Renal cortical epithelial cell (primary cell): Measurements from ENCODE around the gene MYOC. TPM values are rescaled to one million over a fixed set of nuclear protein-coding genes. Genes with fewer than 3 reads are reported as not detected.
"Not testable (repeated sequence)": the region's sequence is repeated elsewhere in the genome, so short reads cannot be mapped to it uniquely, and the experiment has no call there.

Experiments
- DNase-seq: peaks from one replicate; pipeline ENCODE4 v3.0.0-alpha.2; 2011; ENCODE audit warnings: low read depth
- total RNA-seq: library from RNA; depleted of rRNA; stranded (reverse); fragments of >200 nt; gene quantifications from 2 replicates; pipeline ENCODE4 v1.2.3, GENCODE V29; 2014

The MYOC gene
- total RNA-seq, 1 donor from 2014 or later = 0.10 TPM

DNA sequence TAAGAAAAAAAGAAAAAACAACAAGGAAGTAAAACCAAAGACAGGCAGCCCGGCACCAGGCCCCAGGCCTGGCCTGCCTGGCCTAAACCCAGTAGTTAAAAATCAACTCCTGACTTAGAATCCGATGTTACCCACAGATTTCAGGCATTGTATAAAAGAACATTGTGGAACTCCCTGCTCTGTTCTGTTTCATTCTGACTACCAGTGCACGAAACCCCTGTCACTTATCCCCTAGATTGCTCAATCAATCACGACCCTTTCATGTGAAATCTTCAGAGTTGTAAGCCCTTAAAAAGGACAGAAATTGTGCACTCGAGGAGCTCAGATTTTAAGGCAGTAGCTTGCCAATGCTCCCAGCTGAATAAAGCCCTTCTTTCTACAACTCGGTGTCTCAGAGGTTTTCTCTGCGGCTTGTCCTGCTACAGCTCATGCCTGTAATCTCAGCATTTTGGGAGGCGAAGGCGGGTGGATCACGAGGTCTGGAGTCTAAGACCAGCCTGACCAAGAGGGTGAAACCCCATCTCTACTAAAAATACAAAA, 46.0 kb downstream of the MYOC start:
- DNase-seq = peak; percentile 83

- not testable (repeated sequence) for DNase-seq
Measured at GRCh38 chr1:171603042-171603441, 49.4 kb downstream of the MYOC start.

DNA sequence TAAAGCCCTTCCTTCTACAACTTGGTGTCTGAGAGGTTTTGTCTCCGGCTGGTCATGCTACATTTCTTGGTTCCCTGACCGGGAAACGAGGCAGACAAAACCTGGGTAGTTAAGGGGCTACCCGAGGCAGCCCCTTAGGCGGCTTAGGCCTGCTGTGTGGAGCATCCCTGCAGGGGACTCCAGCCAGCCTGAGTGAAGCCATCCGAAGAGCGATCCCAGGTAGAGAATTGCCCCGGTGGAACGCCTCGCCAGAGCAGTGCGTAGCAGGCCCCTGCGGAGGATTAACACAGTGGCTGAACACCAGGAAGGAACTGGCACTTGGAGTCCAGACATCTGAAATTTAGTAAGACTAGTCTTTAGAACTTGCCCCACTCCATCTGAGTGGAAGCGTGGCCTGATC, 51.6 kb downstream of the MYOC start:
- no peak for DNase-seq

- DNase-seq = peak; percentile 76
Measured at GRCh38 chr1:171600310-171600709, 52.2 kb downstream of the MYOC start.

DNA sequence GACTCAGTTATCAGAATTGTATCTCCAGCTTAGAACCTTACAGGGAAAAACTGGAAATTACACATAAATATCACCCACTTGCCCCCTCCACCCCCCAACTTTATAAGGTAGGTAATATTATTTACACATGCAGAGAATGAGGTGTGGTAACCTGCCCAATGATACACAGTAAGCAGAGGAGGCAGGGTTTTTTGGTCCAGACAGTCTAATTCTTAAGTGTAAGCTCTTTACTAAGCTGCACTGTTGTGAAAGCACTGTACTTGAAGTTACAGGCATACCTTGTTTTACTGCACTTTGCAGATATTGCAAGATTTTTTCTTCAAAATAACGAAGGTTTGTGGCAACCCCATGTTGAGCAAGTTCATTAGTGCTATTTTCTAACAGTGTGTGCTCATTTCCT, 55.3 kb downstream of the MYOC start:
- DNase-seq = no peak

- DNase-seq = peak; percentile 40
Measured at GRCh38 chr1:171596705-171597104, 55.8 kb downstream of the MYOC start.

GRCh38 chr1:171596119-171596518, 56.4 kb downstream of the MYOC start:
- peak; percentile 41 for DNase-seq

- DNase-seq = peak; percentile 94
Measured at GRCh38 chr1:171595324-171595723, 57.2 kb downstream of the MYOC start.

- DNase-seq = peak; percentile 19
Measured at GRCh38 chr1:171590022-171590421, 62.5 kb downstream of the MYOC start.

DNA sequence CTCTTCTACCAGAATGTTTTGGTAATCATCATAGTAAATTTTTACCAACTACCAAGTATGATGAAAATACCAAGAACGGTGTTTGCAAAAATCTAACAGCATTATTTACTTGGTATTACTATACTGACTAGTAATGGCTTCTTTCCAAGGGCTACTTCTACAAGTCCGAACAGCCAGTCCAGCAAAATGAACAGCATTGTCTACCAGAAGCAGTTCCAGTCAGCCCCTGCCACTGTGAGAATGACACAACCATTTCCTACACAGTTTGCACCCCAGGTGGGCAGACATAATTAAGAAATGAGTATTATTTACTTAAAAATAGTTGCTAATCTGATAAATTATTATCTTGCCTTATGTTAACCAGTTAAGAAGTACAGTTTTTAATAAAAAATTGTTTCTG, 64.3 kb downstream of the MYOC start:
- no peak for DNase-seq

- no peak for DNase-seq
Measured at GRCh38 chr1:171585715-171586114, 66.8 kb downstream of the MYOC start.

Other genes starting within 250 kb of the MYOC start
- gene PRRC2C, start 167.2 kb downstream of the MYOC start, total RNA-seq = 37.2 and 145 TPM in 2 replicates
- gene MYOCOS, start 30.4 kb downstream of the MYOC start, total RNA-seq = 0.35 TPM in 1 of 2 replicates, not detected in the other
- gene VAMP4, start 89.4 kb upstream of the MYOC start, total RNA-seq = 5.2 and 10.7 TPM in 2 replicates
- 31.1 and 44.2 TPM in 2 replicates for gene METTL13, start 129.0 kb upstream of the MYOC start, total RNA-seq
- 1.2 and 10.7 TPM in 2 replicates for gene DNM3, start 188.8 kb upstream of the MYOC start, total RNA-seq